A673 (cell line): Measurements from ENCODE around the gene SNX33.

ENCODE experiments used
- EZH2 ChIP-seq: fragments of 200-600 bp; sonication (generic); IDR thresholded peaks from 2 replicates; pipeline ENCODE4 v1.6.1; 2017; ENCODE audit warnings: borderline replicate concordance, low read depth, mild to moderate bottlenecking, mixed read lengths, antibody characterized with exemption, low read length; ENCODE audit not compliant: poor library complexity, severe bottlenecking
- TF ChIP-seq, protein P1 (sequence below): fragments of 300-800, 200-600 bp; sonication (generic); conservative IDR thresholded peaks from 2 replicates; pipeline ENCODE4 v1.5.1; 2017; ENCODE audit warnings: low read depth, mild to moderate bottlenecking, antibody characterized with exemption, low read length, moderate library complexity, mixed read lengths

DNA sequence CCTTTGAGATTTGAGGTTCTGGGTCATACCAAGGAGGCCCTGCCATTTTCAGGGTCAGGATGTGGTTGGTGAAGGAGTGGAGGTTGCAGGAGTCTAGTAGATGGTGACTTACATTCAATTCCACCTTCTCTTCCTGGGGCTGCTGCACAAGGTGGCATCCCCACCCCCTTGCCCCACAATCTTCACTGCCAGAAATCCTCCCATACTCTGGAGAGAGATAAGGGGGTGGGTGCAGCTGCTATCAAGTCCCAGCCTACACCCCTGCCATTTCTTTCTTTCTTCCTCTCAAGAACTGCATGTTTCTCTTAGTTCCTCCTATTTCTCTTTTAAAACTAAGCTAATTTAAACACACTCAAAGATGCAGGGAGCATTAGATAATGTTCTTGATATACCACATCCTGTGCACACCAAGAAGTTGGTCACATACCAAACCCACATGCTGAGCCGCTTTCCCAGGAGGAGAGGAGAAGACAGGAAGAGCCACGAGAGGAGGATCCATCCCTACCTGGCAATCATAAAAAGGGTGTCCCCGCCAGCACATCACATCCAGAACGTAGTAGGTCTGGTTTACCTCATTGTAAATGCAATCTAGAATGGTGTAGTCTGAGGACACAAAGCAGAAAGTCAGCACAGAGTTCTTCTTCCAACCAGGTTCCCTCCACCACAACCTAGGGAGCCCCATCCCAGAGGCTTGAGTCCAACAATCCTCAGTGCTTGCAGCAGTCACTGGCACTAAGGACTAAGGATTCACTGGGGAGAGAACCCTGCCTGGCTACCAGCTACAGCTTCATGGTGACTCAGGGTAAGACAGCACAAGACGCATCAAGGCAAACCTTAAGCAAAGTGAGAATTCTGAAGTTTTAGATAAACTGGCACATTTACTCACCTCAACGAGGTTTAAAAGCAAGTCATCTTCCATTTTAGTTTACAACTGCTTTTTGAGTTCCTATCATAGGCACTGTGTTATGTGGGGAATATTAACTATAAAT, 40.7 kb upstream of the SNX33 start:
- TF ChIP-seq, protein P1, sequence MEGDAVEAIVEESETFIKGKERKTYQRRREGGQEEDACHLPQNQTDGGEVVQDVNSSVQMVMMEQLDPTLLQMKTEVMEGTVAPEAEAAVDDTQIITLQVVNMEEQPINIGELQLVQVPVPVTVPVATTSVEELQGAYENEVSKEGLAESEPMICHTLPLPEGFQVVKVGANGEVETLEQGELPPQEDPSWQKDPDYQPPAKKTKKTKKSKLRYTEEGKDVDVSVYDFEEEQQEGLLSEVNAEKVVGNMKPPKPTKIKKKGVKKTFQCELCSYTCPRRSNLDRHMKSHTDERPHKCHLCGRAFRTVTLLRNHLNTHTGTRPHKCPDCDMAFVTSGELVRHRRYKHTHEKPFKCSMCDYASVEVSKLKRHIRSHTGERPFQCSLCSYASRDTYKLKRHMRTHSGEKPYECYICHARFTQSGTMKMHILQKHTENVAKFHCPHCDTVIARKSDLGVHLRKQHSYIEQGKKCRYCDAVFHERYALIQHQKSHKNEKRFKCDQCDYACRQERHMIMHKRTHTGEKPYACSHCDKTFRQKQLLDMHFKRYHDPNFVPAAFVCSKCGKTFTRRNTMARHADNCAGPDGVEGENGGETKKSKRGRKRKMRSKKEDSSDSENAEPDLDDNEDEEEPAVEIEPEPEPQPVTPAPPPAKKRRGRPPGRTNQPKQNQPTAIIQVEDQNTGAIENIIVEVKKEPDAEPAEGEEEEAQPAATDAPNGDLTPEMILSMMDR, result no peak
- TF ChIP-seq EZH2, result no peak
